IPS-15b (cell line): Measurements from ENCODE around the gene NOL6.
"Not testable (repeated sequence)": the region's sequence is repeated elsewhere in the genome, so short reads cannot be mapped to it uniquely, and the experiment has no call there.

Source experiments
- H3K27me3 ChIP-seq: one replicate; pipeline ENCODE4 v1.6.1; 2013; ENCODE audit warnings: low read length; ENCODE audit not compliant: control insufficient read depth, insufficient read depth
- H3K36me3 ChIP-seq: one replicate; pipeline ENCODE4 v1.6.1; 2013; ENCODE audit warnings: low read length; ENCODE audit not compliant: control insufficient read depth, insufficient read depth
- H3K4me1 ChIP-seq: one replicate; pipeline ENCODE4 v1.6.1; 2013; ENCODE audit warnings: mild to moderate bottlenecking, low read length; ENCODE audit not compliant: control insufficient read depth, insufficient read depth
- H3K4me3 ChIP-seq: one replicate; pipeline ENCODE4 v1.5.1; 2013; ENCODE audit warnings: low read depth, low read length
- H3K9ac ChIP-seq: one replicate; pipeline ENCODE4 v1.6.1; 2013; ENCODE audit warnings: low read depth, mild to moderate bottlenecking, low read length
- H3K9me3 ChIP-seq: one replicate; pipeline ENCODE4 v1.6.1; 2013; ENCODE audit warnings: mild to moderate bottlenecking, low read length; ENCODE audit not compliant: control insufficient read depth, insufficient read depth

Gene NOL6

GRCh38 chr9:33498387-33498786, 24.7 kb upstream of the NOL6 start:
- Histone ChIP-seq H3K4me1 (no peaks in the 10 kb centered on the region), H3K27me3 (no peaks in the 10 kb centered on the region), H3K4me3 (no peak overlapping the region), H3K36me3 (no peaks in the 10 kb centered on the region), H3K9ac (no peak overlapping the region), H3K9me3 (no peaks in the 10 kb centered on the region)

- not testable (repeated sequence) for H3K9me3 ChIP-seq, H3K4me3 ChIP-seq, H3K4me1 ChIP-seq, H3K36me3 ChIP-seq, H3K9ac ChIP-seq, H3K27me3 ChIP-seq
Observed at GRCh38 chr9:33493819-33494218, 20.1 kb upstream of the NOL6 start.

DNA sequence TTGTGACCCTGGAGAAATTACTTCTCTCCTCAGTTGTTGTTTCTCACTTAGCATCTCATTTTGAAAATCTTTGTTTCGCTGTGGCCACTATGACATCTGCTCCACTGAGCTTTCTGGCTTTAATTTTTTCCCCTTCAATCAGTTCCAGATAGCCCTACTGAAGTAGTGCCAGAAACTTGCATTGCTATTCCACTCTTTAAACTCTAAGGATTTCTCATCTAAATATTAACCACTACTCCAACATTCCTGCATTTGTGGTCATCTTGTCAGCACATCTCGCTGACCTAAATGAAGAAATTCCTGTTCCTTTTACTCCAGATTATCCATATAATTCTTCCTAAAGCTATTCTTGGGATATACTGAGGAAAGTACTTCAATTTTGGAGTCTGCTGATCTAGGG, 15.3 kb upstream of the NOL6 start:
- H3K36me3 ChIP-seq = no peaks in the 10 kb centered on the region
- H3K27me3 ChIP-seq = no peaks in the 10 kb centered on the region

GRCh38 chr9:33485312-33485711, 11.6 kb upstream of the NOL6 start:
- not testable (repeated sequence) for H3K9me3 ChIP-seq, H3K4me1 ChIP-seq, H3K4me3 ChIP-seq, H3K27me3 ChIP-seq, H3K36me3 ChIP-seq, H3K9ac ChIP-seq

More for the DNA sequence above, 15.3 kb upstream of the NOL6 start:
- Histone ChIP-seq H3K9ac (no peak overlapping the region), H3K4me3 (no peak overlapping the region), H3K4me1 (no peaks in the 10 kb centered on the region), H3K9me3 (no peaks in the 10 kb centered on the region)

- H3K36me3 ChIP-seq = no peaks in the 10 kb centered on the region
- H3K4me3 ChIP-seq = no peak overlapping the region
- H3K27me3 ChIP-seq = no peaks in the 10 kb centered on the region
- no peak overlapping the region for H3K9ac ChIP-seq
- H3K9me3 ChIP-seq = no peaks in the 10 kb centered on the region
- no peaks in the 10 kb centered on the region for H3K4me1 ChIP-seq
Observed at GRCh38 chr9:33480976-33481375, 7.3 kb upstream of the NOL6 start.

- Histone ChIP-seq H3K9me3 (no peaks in the 10 kb centered on the region), H3K4me3 (no peak overlapping the region), H3K9ac (no peak overlapping the region), H3K36me3 (no peaks in the 10 kb centered on the region), H3K27me3 (no peaks in the 10 kb centered on the region), H3K4me1 (no peaks in the 10 kb centered on the region)
Observed at GRCh38 chr9:33480106-33480505, 6.4 kb upstream of the NOL6 start.

GRCh38 chr9:33476503-33476902, 2.8 kb upstream of the NOL6 start:
- Histone ChIP-seq H3K36me3 (peaks cover 8% of the 10 kb centered on the region), H3K9me3 (no peaks in the 10 kb centered on the region), H3K27me3 (no peaks in the 10 kb centered on the region), H3K4me1 (no peaks in the 10 kb centered on the region), H3K9ac (no peak overlapping the region), H3K4me3 (no peak overlapping the region)

DNA sequence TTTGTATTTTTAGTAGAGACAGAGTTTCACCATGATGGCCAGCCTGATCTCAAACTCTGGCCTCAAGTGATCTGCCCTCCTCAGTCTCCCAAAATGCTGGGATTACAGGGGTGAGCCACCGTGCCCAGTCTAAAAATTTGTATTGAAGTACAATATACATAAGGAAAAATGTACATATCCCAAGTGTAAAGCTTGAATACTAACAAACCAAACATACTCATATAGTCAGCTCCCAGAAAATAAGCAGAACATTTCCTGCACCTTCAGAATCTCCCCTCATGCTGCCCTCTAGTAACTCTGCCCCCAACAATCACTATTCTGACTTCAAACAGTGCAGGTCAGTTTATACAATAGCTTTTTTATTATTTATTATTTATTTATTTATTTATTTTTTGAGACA, 1.6 kb upstream of the NOL6 start:
- H3K27me3 ChIP-seq = no peaks in the 10 kb centered on the region
- H3K9me3 ChIP-seq = no peaks in the 10 kb centered on the region
- H3K4me3 ChIP-seq = no peak overlapping the region

DNA sequence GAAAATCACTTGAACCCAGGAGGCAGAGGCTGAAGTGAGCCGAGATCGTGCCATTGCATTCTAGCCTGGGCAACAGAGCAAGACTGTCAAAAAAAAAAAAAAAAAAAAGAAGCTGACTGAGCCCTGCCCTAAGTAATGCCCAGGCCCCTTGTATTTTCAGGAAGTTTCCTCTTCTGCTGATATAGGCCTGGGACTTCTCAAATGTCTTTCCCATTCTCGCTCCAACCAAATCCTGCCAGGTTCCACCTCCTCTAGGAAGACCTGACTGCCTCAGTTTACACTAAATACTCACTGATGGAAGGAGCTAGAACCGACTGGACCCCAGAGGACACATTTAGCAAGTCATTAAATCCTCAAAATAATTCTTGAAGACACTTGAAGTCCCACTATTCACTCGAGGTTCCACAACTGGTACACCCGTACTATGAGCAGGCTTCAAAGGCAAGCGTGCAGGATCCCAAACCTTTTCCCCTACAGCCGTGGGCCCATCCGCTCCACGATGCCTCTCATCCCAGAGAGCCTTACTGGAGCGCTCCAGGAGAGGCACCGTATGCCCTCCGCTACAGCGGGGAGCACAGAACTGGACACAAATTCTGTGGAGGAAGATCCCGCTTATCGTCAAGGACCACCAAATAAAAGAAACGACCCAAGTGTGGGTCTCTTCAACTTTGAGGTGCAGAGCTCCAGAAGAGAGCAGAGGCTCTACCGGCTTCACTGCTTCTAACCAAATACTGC, 676 bp downstream of the NOL6 start:
- no peaks in the 10 kb centered on the region for H3K4me1 ChIP-seq
- peak overlapping the region; percentile 98 for H3K4me3 ChIP-seq
- peak overlapping the region; percentile 89 for H3K9ac ChIP-seq
- H3K9me3 ChIP-seq = no peaks in the 10 kb centered on the region
- no peaks in the 10 kb centered on the region for H3K27me3 ChIP-seq
- H3K36me3 ChIP-seq = peaks cover 34% of the 10 kb centered on the region

More for the DNA sequence above, 1.6 kb upstream of the NOL6 start:
- peaks cover 13% of the 10 kb centered on the region for H3K36me3 ChIP-seq
- no peaks in the 10 kb centered on the region for H3K4me1 ChIP-seq
- H3K9ac ChIP-seq = no peak overlapping the region

GRCh38 chr9:33472171-33472880, 1.4 kb downstream of the NOL6 start:
- Histone ChIP-seq H3K9ac (no peak overlapping the region), H3K9me3 (no peaks in the 10 kb centered on the region), H3K36me3 (peaks cover 41% of the 10 kb centered on the region), H3K27me3 (no peaks in the 10 kb centered on the region), H3K4me1 (no peaks in the 10 kb centered on the region), H3K4me3 (peak overlapping the region; percentile 98)

GRCh38 chr9:33471361-33471760, 2.4 kb downstream of the NOL6 start:
- no peaks in the 10 kb centered on the region for H3K4me1 ChIP-seq
- no peaks in the 10 kb centered on the region for H3K27me3 ChIP-seq
- no peaks in the 10 kb centered on the region for H3K9me3 ChIP-seq
- no peak overlapping the region for H3K9ac ChIP-seq
- H3K4me3 ChIP-seq = no peak overlapping the region
- H3K36me3 ChIP-seq = peaks cover 51% of the 10 kb centered on the region

DNA sequence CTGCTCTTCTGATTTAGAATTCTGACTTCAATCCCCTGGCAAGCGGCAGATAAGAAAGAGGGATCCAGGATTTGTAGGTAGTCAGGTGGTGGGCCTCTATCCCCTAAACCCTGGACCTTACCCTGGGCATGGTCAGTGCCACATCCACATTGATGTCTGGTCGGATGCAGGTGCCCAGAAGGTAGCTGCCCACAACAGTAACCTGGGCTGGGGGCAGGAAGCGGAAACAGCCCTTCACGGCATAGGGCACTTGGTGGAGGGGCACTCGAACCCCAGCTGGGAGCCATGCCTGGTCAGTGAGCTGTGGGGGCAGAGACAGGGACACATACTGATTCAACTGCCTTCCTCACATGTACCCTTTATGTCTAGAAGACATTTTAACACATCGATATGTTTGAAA, 3.8 kb downstream of the NOL6 start:
- peaks cover 66% of the 10 kb centered on the region for H3K36me3 ChIP-seq
- H3K4me3 ChIP-seq = no peak overlapping the region
- H3K27me3 ChIP-seq = no peaks in the 10 kb centered on the region
- H3K4me1 ChIP-seq = no peaks in the 10 kb centered on the region
- H3K9ac ChIP-seq = no peak overlapping the region
- H3K9me3 ChIP-seq = no peaks in the 10 kb centered on the region
